GM21360 (cell line): Measurements from ENCODE around the gene SLC35A3.
"Not testable (repeated sequence)": the region's sequence is repeated elsewhere in the genome, so short reads cannot be mapped to it uniquely, and the experiment has no call there.

Source experiments
- ATAC-seq: cut with Tn5 transposase; IDR thresholded peaks from one replicate; pipeline ENCODE4 v1.9.1; 2021; ENCODE audit warnings: mild to moderate bottlenecking, moderate library complexity; ENCODE audit not compliant: unreplicated experiment

The SLC35A3 gene

GRCh38 chr1:100028765-100029164 is 59.0 kb downstream of the SLC35A3 start:
- no peak for ATAC-seq

- ATAC-seq, result no peak
Observed at GRCh38 chr1:100034470-100034869, 64.7 kb downstream of the SLC35A3 start.

DNA sequence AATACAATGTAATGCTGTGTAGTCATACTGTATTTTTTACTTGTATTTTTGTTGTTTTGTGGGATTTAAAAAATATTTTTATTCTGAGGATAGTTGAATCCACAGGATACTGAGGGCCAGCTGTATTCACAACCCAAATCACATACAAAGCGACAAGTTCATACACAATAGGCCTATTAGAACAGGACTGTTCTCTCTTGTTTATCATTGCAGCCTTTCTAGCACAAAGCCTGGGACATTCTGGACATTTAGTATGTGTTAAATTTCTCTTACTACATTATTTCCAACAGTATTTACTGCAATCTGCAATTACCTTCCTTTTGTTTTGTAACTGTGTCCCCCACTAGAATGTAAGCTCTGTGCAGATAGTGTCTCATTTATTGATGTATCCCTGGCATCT is 65.4 kb downstream of the SLC35A3 start:
- no peak for ATAC-seq

- ATAC-seq, result no peak
Observed at GRCh38 chr1:100036718-100037655, 67.2 kb downstream of the SLC35A3 start.

DNA sequence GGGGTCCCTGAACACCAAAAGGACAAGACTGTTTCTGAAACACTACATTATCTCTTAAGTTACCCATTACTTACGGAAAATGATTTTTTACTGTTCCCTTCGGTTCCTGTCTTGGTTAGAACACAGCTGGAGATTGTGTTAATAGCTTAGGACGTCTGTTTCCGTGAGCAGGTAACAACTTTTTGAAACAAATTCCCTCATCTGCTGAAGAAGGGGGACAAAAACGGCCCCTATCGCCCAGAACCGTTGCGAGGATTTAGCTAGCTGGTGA is 67.8 kb downstream of the SLC35A3 start:
- no peak for ATAC-seq

GRCh38 chr1:100037927-100038659 is 68.3 kb downstream of the SLC35A3 start:
- ATAC-seq, result peak; percentile 83

- ATAC-seq, result peak; percentile 45
Observed at GRCh38 chr1:100038660-100039287, 69.0 kb downstream of the SLC35A3 start.

DNA sequence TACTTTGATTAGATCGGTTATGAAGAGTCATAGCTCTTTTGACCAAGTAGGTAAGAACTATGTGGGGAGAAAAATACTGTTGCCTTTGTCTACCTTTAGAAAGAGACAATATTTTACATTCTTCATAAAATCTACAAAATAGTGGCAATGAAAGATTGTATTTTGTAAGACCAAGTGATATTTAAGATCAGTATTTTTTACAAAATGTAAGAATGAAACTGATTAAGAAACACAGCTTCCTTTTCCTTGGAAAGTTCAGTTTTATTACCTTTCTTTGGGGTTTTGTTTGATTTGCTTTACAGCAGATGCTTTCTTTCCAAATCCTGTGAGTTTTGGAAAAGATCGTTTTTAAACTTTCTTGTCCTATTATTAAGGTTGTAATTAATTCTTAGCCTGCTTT is 69.8 kb downstream of the SLC35A3 start:
- no peak for ATAC-seq

GRCh38 chr1:100045206-100045605 is 75.4 kb downstream of the SLC35A3 start:
- no peak for ATAC-seq

DNA sequence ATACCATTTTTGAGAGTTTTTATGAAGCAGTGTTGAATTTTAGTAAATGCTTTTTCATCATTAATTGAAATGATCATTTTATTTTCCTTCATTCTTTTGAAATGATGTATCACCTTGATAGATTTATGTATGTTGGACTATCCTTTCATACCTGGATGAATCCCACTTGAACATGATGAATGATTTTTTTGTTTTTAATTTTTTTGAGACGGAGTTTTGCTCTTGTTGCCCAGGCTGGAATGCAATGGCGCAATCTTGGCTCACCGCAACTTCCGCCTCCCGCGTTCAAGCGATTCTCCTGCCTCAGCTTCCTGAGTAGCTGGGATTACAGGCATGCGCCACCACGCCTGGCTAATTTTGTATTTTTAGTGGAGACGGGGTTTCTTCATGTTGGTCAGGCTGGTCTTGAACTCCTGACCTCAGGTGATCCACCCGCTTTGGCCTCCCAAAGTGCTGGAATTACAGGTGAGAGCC is 77.5 kb downstream of the SLC35A3 start:
- not testable (repeated sequence) for ATAC-seq

- ATAC-seq, result no peak
Observed at GRCh38 chr1:100050139-100050538, 80.3 kb downstream of the SLC35A3 start.

DNA sequence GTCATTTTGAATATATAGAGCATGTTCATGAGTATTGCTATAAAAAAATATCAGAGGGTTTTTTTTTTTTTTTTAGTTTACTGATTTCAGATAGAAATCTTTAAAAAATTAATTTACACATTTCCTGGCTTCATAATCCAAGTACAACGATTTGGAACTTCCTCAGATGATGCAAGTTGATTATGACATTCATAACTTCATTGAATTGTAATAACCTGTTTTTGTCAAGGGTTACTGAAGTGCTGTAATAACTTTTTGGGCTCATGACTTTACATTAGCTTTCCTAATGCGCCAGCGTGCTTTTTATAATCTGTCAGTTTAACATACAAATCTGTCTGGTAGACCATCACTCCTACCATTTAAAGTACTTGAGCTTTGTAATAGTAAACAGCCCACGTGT is 81.6 kb downstream of the SLC35A3 start:
- ATAC-seq, result no peak

DNA sequence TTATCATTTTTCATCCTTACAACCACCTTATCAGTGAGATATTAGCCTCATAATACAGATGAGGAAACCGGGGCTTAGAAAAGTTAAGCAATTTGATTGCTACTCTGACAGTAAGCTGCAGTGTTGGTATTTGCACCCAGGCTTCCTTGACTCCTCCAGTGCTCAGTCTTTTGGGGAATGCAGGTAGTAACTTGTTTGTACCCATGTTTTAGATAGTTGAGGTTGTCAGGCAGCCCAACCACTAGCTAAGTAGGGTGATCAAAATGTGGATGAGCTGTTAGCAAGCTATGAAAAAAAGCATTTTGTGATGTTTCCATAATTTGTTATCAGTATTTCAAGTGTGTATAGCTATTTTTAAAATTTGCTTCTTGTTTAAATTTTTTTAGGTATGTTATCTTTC is 82.1 kb downstream of the SLC35A3 start:
- ATAC-seq, result no peak

DNA sequence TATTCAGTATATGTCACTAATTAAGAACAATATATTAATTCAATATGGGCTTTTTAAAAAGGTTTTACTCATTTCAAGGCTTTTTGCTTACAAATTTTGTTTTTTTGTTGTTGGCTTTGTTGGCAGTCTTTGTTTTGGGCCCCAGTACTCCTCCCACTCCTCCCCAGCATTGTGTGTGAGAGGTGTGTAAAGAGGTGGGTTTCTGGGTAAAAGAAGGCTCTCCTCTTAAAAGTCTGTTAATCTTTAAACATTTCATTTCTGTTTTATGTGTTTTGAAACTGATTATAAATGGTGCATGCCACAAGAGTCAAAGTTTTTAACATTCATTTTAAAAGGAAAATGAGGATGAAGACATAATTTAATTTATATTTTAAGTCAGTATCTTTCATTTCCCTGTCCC is 83.3 kb downstream of the SLC35A3 start:
- ATAC-seq, result no peak

DNA sequence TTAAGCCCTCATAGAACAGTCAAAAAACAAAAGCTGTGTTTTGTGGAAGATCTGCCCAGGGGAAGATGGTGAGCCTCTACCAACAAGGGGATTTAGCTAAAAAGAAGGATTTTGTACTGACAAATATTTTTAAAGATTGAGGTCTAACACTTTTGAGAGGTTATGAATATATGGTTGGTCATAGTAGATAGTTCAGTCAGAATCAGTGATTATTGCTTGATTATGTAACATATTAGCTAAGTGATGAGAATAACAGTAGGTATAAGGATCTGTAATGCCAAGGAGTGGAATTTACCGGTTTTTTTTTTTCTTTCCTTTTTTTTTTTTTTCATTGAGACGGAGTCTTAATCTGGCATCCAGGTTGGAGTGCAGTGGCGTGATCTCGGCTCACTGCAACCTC is 83.9 kb downstream of the SLC35A3 start:
- ATAC-seq, result no peak

- ATAC-seq, result no peak
Observed at GRCh38 chr1:100061681-100062080, 91.9 kb downstream of the SLC35A3 start.

DNA sequence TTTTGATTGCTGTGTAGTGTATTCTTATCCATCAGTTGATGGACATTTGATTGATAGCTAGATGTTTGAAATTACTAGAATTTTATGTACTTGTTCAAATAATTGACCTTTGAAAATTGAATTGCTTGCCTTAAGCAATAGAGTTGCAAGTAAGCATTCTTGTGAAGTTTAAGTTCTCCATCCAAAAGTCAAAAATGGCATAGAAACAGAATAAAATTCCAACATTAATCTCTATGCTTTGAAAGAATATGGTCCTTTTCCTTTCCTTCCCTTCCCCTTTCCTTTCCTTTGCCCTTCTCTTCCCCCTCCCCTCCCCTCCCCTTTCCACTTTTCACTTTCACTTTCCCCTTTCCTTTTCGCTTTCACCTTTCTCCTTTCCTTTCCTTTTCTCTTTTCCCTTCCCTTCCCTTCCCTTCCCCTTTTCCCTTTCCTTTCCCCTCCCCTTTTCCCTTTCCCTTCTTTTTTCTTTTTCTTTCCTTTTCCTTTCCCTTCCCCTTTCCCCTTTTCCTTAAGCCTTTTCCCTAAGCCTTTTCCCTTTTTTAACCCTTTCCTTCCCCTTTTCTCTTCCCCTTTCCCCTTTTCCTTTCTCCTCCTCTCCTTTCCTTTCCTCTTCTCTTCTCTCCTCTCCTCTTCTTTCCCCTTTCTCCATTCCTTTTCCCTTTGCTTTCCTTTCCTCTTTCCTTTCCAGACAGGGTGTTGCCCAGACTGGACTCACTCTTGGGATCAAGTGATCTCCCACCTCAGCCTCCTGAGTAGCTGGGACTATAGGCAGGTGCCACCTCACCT is 95.6 kb downstream of the SLC35A3 start:
- ATAC-seq, result no peak

GRCh38 chr1:100065969-100066227 is 96.1 kb downstream of the SLC35A3 start:
- no peak for ATAC-seq

DNA sequence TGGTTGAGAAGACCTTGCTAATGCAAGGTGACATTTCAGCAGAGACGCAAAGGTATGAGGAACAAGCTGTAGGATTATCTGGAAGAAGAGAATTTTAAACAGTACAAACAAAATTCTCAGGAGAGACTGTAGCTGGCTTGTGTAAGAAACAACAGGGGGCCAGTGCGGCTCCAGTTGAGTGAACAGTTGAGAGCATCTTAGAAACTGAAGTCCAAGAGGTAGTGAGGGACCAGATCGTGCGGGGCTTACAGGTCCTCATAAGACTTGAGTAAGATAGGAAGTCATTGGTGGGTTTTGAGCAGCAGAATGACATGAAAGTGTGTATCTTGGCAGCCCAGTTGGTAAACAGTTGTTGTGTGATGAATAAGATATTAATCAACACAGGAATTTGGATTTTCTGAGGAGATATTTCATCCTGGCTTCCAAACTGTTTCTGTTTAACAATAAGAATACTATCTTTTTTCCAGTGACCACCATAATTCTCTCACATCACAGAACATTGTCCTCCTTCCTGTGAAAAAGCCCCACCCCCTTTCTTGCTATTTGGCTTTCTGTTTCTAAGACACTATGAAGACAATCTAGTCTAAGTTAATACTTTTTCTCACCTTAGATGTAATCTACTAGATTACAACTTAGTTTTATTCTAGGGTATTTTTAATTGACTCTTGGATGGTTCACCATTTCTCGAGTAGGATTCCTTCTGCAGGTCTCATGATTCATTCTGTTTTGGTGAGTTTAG is 100.6 kb downstream of the SLC35A3 start:
- ATAC-seq, result no peak

DNA sequence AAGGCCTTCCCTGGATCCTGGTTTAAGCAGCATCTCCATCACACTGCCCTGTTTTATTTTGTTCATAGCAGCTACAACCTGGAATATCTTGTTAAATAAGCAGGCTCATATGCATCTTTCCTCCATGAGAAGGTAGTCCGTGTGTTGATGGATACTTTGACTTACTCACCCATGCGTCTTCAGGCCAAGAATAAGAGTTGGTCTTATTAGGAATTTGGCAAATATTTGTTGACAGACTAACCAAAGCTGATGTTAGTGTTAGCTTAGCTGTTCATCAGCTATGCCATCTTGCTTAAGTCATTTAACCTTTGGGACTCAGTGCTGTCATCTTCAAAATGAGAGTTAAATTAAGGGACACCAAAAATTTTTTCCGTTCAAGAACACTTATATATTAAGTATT is 103.7 kb downstream of the SLC35A3 start:
- no peak for ATAC-seq
